B cell (primary cell): ENCODE data around the gene ENOX1.

Experiments
- EZH2 ChIP-seq: IDR thresholded peaks from 2 replicates; pipeline ENCODE4 v1.6.1; 2012; ENCODE audit warnings: borderline replicate concordance, low read depth, mild to moderate bottlenecking, moderate library complexity, low read length; ENCODE audit not compliant: insufficient read depth, poor library complexity, severe bottlenecking
- TF ChIP-seq, protein P1 (sequence below): fragments of 200-600 bp; IDR thresholded peaks from one replicate; pipeline ENCODE4 v1.8.0; 2022; ENCODE audit warnings: antibody characterized with exemption, mild to moderate bottlenecking

GRCh38 chr13:43478902-43479301 lies 307.9 kb downstream of the ENOX1 start:
- TF ChIP-seq, protein P1, sequence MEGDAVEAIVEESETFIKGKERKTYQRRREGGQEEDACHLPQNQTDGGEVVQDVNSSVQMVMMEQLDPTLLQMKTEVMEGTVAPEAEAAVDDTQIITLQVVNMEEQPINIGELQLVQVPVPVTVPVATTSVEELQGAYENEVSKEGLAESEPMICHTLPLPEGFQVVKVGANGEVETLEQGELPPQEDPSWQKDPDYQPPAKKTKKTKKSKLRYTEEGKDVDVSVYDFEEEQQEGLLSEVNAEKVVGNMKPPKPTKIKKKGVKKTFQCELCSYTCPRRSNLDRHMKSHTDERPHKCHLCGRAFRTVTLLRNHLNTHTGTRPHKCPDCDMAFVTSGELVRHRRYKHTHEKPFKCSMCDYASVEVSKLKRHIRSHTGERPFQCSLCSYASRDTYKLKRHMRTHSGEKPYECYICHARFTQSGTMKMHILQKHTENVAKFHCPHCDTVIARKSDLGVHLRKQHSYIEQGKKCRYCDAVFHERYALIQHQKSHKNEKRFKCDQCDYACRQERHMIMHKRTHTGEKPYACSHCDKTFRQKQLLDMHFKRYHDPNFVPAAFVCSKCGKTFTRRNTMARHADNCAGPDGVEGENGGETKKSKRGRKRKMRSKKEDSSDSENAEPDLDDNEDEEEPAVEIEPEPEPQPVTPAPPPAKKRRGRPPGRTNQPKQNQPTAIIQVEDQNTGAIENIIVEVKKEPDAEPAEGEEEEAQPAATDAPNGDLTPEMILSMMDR = no peak
- TF ChIP-seq EZH2 = no peak
